Measurements from ENCODE around the gene CCNDBP1.

DNA sequence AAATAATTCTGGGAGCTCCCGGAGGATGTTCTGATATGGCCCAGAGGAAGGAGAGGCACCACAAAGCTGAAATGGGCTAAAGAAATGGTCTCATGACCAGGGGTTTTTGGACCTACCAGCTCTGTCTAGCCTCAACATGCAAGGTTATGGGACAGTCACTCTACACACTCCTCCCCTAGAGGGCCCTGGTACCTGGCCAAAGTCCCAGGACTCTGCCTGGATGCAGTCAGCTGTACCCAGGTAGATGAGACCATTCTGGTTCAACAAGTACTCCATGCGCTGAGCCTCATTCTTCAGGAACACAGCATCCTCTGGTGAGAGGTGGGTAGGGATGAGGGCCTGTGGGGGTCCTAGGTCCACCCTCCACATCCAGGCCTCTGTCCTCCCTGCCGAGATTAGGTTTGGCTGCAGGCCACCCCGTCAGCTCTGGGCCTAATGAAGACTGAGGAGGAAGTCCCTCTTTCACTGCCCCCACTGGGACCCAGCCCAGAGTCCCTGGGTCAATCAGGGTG lies 26.1 kb downstream of the CCNDBP1 start:
- TF ChIP-seq SAP30 (IDR thresholded peaks at IDR 0.05; ENCODE audit: insufficient read depth, insufficient replicate concordance, low read length): no peak
- TF ChIP-seq GABPA (IDR thresholded peaks at IDR 0.05; ENCODE audit: borderline replicate concordance, insufficient read depth, low read length): no peak
- no peak for TF ChIP-seq EP300 (IDR thresholded peaks at IDR 0.05; ENCODE audit: borderline replicate concordance in 1 of 2, low read depth in 2 of 2, low read length in 2 of 2)
- no peak for TF ChIP-seq MAFK (IDR thresholded peaks at IDR 0.05; ENCODE audit: low read depth, low read length)
- TF ChIP-seq, protein P1, sequence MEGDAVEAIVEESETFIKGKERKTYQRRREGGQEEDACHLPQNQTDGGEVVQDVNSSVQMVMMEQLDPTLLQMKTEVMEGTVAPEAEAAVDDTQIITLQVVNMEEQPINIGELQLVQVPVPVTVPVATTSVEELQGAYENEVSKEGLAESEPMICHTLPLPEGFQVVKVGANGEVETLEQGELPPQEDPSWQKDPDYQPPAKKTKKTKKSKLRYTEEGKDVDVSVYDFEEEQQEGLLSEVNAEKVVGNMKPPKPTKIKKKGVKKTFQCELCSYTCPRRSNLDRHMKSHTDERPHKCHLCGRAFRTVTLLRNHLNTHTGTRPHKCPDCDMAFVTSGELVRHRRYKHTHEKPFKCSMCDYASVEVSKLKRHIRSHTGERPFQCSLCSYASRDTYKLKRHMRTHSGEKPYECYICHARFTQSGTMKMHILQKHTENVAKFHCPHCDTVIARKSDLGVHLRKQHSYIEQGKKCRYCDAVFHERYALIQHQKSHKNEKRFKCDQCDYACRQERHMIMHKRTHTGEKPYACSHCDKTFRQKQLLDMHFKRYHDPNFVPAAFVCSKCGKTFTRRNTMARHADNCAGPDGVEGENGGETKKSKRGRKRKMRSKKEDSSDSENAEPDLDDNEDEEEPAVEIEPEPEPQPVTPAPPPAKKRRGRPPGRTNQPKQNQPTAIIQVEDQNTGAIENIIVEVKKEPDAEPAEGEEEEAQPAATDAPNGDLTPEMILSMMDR (IDR thresholded peaks at IDR 0.05; ENCODE audit: control extremely low read depth in 1 of 3, insufficient read depth in 1 of 3, low read depth in 1 of 3, low read length in 3 of 3): no peak
- TF ChIP-seq SP1 (IDR thresholded peaks at IDR 0.05; ENCODE audit: low read depth, low read length): no peak
- no peak for TF ChIP-seq ASH2L (IDR thresholded peaks at IDR 0.05; ENCODE audit: low read length)
- no peak for TF ChIP-seq ZNF274 (IDR thresholded peaks at IDR 0.05; ENCODE audit: borderline replicate concordance, extremely low read depth, low read length)

Data from H1 (cell line).